ENCODE data around the gene TRA2B. TPM values are rescaled to one million over a fixed set of nuclear protein-coding genes. Genes with fewer than 3 reads are reported as not detected.

Gene TRA2B
- total RNA-seq, 1 experiment from 2014 or later = 236 TPM

DNA sequence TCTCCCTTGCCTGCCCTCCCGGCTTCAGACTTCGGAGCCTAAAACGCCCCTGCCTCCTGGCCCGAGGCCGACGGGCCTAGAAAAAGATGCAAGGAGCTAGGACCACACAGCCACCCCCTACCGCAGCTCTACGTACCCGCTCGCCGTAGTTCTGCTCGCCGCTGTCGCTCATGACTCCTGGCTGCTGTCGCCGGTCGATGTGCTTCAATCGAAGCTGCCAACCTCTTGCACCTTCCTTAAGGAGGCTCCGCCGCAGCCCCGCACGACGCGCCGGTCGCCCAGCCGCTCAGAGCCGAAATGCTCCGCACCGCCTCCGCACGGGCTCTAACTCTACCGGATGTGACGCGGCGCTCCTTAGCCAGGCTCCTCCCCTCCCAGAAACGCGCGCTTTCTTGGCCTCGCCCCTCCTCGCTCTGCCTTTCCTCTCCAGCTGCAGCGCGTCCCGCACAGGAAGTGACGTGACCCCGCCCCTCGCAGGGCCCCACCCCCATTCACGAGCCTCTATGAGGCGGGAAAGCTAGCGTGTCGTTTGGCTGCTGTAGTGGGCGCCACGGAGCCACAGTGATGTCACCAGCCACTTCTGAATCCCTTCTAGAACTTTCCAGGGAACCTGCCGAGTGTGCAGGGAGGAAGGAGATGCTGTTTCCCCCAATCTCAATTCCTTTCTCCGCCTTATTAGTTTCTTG, at the start of gene TRA2B (continued):
- TF ChIP-seq AFF4 (CRISPR knock-in tag; IDR thresholded peaks at IDR 0.05; ENCODE audit: borderline replicate concordance) (no peak), NR3C1 (CRISPR knock-in tag; conservative IDR thresholded peaks at IDR 0.05; ENCODE audit: low read depth) (no peak), ZBTB21 (CRISPR knock-in tag; IDR thresholded peaks at IDR 0.05; ENCODE audit: borderline replicate concordance) (peak; percentile 88; the same call in 1 of the 2 replicates), SOX15 (CRISPR knock-in tag; IDR thresholded peaks at IDR 0.05) (no peak), GRHL2 (CRISPR knock-in tag; IDR thresholded peaks at IDR 0.05; ENCODE audit: insufficient replicate concordance, severe bottlenecking) (no peak), ZMAT4 (CRISPR knock-in tag; IDR thresholded peaks at IDR 0.05) (no peak), RELA (CRISPR knock-in tag; IDR thresholded peaks at IDR 0.05; ENCODE audit: borderline replicate concordance) (0 out of 2 replicates have a peak, but pooled peaks have one; percentile 42), ZNF138 (CRISPR knock-in tag; conservative IDR thresholded peaks at IDR 0.05) (no peak), JUN (CRISPR knock-in tag; IDR thresholded peaks at IDR 0.05) (peak; percentile 58; the same call in 1 of the 2 replicates), GABPB1 (CRISPR knock-in tag; IDR thresholded peaks at IDR 0.05) (peak; percentile 73), FOXP4 (CRISPR knock-in tag; IDR thresholded peaks at IDR 0.05) (peak; percentile 97), ZNF416 (CRISPR knock-in tag; IDR thresholded peaks at IDR 0.05) (no peak), CTCF (IDR thresholded peaks at IDR 0.05) (no peak), ZNF532 (CRISPR knock-in tag; IDR thresholded peaks at IDR 0.05; ENCODE audit: borderline replicate concordance) (peak; percentile 85; the same call in 1 of the 2 replicates), MYBL2 (CRISPR knock-in tag; IDR thresholded peaks at IDR 0.05) (peak; percentile 92)
- TF ChIP-seq, protein P1, sequence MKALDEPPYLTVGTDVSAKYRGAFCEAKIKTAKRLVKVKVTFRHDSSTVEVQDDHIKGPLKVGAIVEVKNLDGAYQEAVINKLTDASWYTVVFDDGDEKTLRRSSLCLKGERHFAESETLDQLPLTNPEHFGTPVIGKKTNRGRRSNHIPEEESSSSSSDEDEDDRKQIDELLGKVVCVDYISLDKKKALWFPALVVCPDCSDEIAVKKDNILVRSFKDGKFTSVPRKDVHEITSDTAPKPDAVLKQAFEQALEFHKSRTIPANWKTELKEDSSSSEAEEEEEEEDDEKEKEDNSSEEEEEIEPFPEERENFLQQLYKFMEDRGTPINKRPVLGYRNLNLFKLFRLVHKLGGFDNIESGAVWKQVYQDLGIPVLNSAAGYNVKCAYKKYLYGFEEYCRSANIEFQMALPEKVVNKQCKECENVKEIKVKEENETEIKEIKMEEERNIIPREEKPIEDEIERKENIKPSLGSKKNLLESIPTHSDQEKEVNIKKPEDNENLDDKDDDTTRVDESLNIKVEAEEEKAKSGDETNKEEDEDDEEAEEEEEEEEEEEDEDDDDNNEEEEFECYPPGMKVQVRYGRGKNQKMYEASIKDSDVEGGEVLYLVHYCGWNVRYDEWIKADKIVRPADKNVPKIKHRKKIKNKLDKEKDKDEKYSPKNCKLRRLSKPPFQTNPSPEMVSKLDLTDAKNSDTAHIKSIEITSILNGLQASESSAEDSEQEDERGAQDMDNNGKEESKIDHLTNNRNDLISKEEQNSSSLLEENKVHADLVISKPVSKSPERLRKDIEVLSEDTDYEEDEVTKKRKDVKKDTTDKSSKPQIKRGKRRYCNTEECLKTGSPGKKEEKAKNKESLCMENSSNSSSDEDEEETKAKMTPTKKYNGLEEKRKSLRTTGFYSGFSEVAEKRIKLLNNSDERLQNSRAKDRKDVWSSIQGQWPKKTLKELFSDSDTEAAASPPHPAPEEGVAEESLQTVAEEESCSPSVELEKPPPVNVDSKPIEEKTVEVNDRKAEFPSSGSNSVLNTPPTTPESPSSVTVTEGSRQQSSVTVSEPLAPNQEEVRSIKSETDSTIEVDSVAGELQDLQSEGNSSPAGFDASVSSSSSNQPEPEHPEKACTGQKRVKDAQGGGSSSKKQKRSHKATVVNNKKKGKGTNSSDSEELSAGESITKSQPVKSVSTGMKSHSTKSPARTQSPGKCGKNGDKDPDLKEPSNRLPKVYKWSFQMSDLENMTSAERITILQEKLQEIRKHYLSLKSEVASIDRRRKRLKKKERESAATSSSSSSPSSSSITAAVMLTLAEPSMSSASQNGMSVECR (CRISPR knock-in tag; IDR thresholded peaks at IDR 0.05; ENCODE audit: borderline replicate concordance) = peak; percentile 94
- TF ChIP-seq, protein P2, sequence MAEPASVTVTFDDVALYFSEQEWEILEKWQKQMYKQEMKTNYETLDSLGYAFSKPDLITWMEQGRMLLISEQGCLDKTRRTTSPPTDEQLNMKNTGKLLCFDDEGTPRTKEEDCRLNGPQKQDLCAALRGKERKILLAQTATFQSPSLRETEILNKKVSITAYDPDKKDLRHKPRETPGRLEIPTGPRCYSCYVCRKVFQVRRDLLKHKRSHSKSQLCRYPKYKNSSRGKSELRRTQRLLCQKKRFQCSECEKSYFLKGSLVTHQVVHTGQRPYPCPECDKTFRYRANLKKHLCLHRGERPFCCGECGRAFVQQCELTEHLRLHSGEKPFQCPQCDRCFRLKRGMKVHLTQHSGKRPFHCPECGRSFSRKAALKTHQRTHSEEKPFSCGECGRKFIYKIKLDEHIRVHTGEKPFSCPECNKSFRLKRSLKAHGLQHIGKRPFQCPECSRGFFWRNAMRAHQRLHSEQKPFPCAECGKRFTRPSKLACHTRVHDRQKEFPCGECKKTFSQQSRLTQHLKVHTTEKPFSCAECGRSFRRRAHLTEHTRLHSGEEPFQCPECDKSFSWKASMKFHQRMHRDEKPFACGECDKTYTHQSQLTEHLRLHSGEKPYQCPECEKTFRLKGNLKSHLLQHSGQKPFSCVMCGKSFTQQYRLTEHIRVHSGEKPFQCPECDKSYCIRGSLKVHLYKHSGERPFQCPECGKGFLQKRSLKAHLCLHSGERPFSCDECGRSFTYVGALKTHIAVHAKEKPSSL (CRISPR knock-in tag; conservative IDR thresholded peaks at IDR 0.05) = no peak
- TF ChIP-seq, protein P3, sequence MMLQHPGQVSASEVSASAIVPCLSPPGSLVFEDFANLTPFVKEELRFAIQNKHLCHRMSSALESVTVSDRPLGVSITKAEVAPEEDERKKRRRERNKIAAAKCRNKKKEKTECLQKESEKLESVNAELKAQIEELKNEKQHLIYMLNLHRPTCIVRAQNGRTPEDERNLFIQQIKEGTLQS (CRISPR knock-in tag; conservative IDR thresholded peaks at IDR 0.05) = 0 out of 2 replicates have a peak, but pooled peaks have one; percentile 10
